ENCODE results near the gene SORL1. TPM values are rescaled to one million over a fixed set of nuclear protein-coding genes. Genes with fewer than 3 reads are reported as not detected.

Gene SORL1
- polyA plus RNA-seq, 3 donors, result 52.5 to 61.9 (median 59.4) TPM

DNA sequence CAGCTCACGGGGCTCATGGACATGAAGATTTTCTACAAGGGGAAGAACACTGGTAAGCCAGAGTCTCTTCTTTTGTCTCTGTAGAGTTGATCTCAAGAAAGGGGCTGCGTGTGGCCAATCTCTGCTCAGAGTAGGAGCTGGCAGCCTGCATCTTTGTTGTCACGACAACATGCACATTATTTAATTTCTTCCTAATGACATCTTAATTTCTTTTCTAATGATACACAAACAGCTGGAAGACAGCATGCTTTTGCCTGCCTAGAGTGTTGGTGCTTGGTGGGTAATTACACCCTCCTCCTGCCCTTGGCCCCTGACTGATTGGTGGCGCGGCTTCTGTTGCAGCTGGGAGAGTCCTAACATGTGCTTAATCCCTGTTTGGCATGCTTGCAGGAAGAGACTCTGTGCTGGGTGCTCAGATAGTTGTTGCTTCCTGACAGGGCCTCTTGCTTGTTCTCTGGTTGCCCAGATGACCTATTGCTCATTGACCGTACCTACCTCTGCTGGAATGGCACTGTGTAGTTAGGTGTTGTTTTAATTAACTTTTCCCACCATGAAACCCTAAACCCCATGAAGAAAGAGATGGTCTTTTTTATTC, 107.6 kb downstream of the SORL1 start:
- Histone ChIP-seq H2AFZ (ENCODE audit: insufficient read depth, low read depth, low read length, poor library complexity, severe bottlenecking) (no peak overlapping the region), H3K9ac (ENCODE audit: insufficient read depth, low read length, poor library complexity, severe bottlenecking) (no peak overlapping the region), H3K4me2 (replicated peaks; ENCODE audit: extremely low read depth, low read length, poor library complexity, severe bottlenecking) (no peak overlapping the region), H3K4me3 (replicated peaks in 1 of 3; ENCODE audit: low read depth in 2 of 3, low read length in 3 of 3) (no peak overlapping the region), H3K4me1 (ENCODE audit: control insufficient read depth in 1 of 2, insufficient read depth in 2 of 2, low read length in 2 of 2) (no peaks in the 10 kb centered on the region), H3K36me3 (replicated peaks in 1 of 2; ENCODE audit: control insufficient read depth in 1 of 2, insufficient read depth in 2 of 2, low read length in 2 of 2) (peaks cover 97 to 99% of the 10 kb centered on the region in 2 donors), H4K20me1 (ENCODE audit: insufficient read depth, low read length) (peaks cover 94% of the 10 kb centered on the region), H3K27me3 (ENCODE audit: control insufficient read depth in 2 of 2, insufficient read depth in 2 of 2, low read length in 2 of 2) (no peaks in the 10 kb centered on the region), H3K79me2 (ENCODE audit: insufficient read depth, low read length) (peaks cover 1% of the 10 kb centered on the region), H3K27ac (ENCODE audit: low read depth in 1 of 2, low read length in 2 of 2) (no peak overlapping the region), H3K9me3 (replicated peaks in 1 of 2; ENCODE audit: control insufficient read depth in 1 of 2, insufficient read depth in 1 of 2, low read length in 2 of 2) (no peaks in the 10 kb centered on the region)
- TF ChIP-seq CTCF (IDR thresholded peaks at IDR 0.05), result no peak
- H3K4me3 Mint-ChIP-seq, result no peak overlapping the region
- WGBS (ENCODE audit: insufficient coverage), result 100% methylated on average over 3 of the region's 6 CpGs
- H3K9me3 Mint-ChIP-seq, result no peaks in the 10 kb centered on the region
- DNase-seq, result no peak
- H3K4me1 Mint-ChIP-seq, result peaks cover 2% of the 10 kb centered on the region
- intact Hi-C loops (cut with micrococcal nuclease), result loop anchor here in 1 of 2 donors (5.0 kb wide), 1 partner anchor 33 kb away; no protein-coding TSS in a partner anchor
- H3K36me3 Mint-ChIP-seq, result peaks cover 87 to 93% of the 10 kb centered on the region in 2 donors
- H3K27me3 Mint-ChIP-seq (ENCODE audit: low read depth in 3 of 3), result no peaks in the 10 kb centered on the region
- H3K27ac Mint-ChIP-seq, result peak overlapping the region in 2 of 7 donors; percentile 1 to 16

GRCh38 chr11:121560236-121560635, 108.1 kb downstream of the SORL1 start:
- Histone ChIP-seq H4K20me1 (ENCODE audit: insufficient read depth, low read length) (peaks cover 94% of the 10 kb centered on the region), H3K36me3 (replicated peaks in 1 of 2; ENCODE audit: control insufficient read depth in 1 of 2, insufficient read depth in 2 of 2, low read length in 2 of 2) (peaks cover 97 to 99% of the 10 kb centered on the region in 2 donors), H3K4me1 (ENCODE audit: control insufficient read depth in 1 of 2, insufficient read depth in 2 of 2, low read length in 2 of 2) (no peaks in the 10 kb centered on the region), H3K4me3 (replicated peaks in 1 of 3; ENCODE audit: low read depth in 2 of 3, low read length in 3 of 3) (no peak overlapping the region), H3K79me2 (ENCODE audit: insufficient read depth, low read length) (peaks cover 5% of the 10 kb centered on the region), H3K4me2 (replicated peaks; ENCODE audit: extremely low read depth, low read length, poor library complexity, severe bottlenecking) (no peak overlapping the region), H3K9me3 (replicated peaks in 1 of 2; ENCODE audit: control insufficient read depth in 1 of 2, insufficient read depth in 1 of 2, low read length in 2 of 2) (no peaks in the 10 kb centered on the region), H3K27me3 (ENCODE audit: control insufficient read depth in 2 of 2, insufficient read depth in 2 of 2, low read length in 2 of 2) (no peaks in the 10 kb centered on the region), H3K27ac (ENCODE audit: low read depth in 1 of 2, low read length in 2 of 2) (no peak overlapping the region), H2AFZ (ENCODE audit: insufficient read depth, low read depth, low read length, poor library complexity, severe bottlenecking) (no peak overlapping the region), H3K9ac (ENCODE audit: insufficient read depth, low read length, poor library complexity, severe bottlenecking) (no peak overlapping the region)
- intact Hi-C loops (cut with micrococcal nuclease), result no loop called here
- H3K4me1 Mint-ChIP-seq, result peaks cover 2% of the 10 kb centered on the region
- H3K27me3 Mint-ChIP-seq (ENCODE audit: low read depth in 3 of 3), result no peaks in the 10 kb centered on the region
- H3K27ac Mint-ChIP-seq, result no peak overlapping the region
- H3K36me3 Mint-ChIP-seq, result peaks cover 89 to 94% of the 10 kb centered on the region in 2 donors
- TF ChIP-seq CTCF (IDR thresholded peaks at IDR 0.05), result no peak
- no peak overlapping the region for H3K4me3 Mint-ChIP-seq
- DNase-seq, result no peak
- no peaks in the 10 kb centered on the region for H3K9me3 Mint-ChIP-seq

Measured in CD14-positive monocyte (primary cell).